Heart left ventricle (tissue), 16 donors: ENCODE data around the gene AHSG. TPM values are rescaled to one million over a fixed set of nuclear protein-coding genes. Genes with fewer than 3 reads are reported as not detected.

Experiments
- ATAC-seq, 4 donors: fragments of 200-7000 bp; cut with Tn5 transposase; one replicate each; pipeline ENCODE4 v1.9.1; 2020 to 2022; ENCODE audit warnings: moderate library complexity in 4 of 4, mild to moderate bottlenecking in 3 of 4, moderate number of reproducible peaks in 1 of 4
- DNase-seq, 5 donors: peaks; one replicate each; pipeline ENCODE4 v3.0.0-alpha.2; 2020
- H3K27ac ChIP-seq, 12 donors: fragments of 200-600 bp; sonication (generic) in 4 of 12; one replicate each; pipeline versions ENCODE4 v1.5.0 to v1.8.0; 2016 to 2022; ENCODE audit warnings: mild to moderate bottlenecking in 2 of 12
- H3K27me3 ChIP-seq, 9 donors: fragments of 200-600 bp; sonication (generic) in 2 of 9; one replicate each; pipeline versions ENCODE4 v1.5.1 to v1.8.0; 2016 to 2022; ENCODE audit warnings: mild to moderate bottlenecking in 3 of 9
- H3K36me3 ChIP-seq, 9 donors: fragments of 200-600 bp; sonication (generic) in 2 of 9; one replicate each; pipeline versions ENCODE4 v1.5.0 to v1.8.0; 2018 to 2022; ENCODE audit warnings: mild to moderate bottlenecking in 2 of 9
- H3K4me1 ChIP-seq, 12 donors: fragments of 200-600 bp; sonication (generic) in 4 of 12; one replicate each; pipeline versions ENCODE4 v1.5.0 to v1.8.0; 2016 to 2022; ENCODE audit warnings: mild to moderate bottlenecking in 3 of 12
- H3K4me3 ChIP-seq, 12 donors: fragments of 200-600 bp; sonication (generic) in 4 of 12; one replicate each; pipeline versions ENCODE4 v1.5.0 to v1.8.0; 2017 to 2022; ENCODE audit warnings: mild to moderate bottlenecking in 9 of 12, moderate library complexity in 4 of 12
- H3K9me3 ChIP-seq, 12 donors: fragments of 200-600 bp; sonication (generic) in 4 of 12; one replicate each; pipeline versions ENCODE4 v1.5.0 to v1.8.0; 2016 to 2022; ENCODE audit warnings: mild to moderate bottlenecking in 1 of 12
- CTCF ChIP-seq, 12 donors: fragments of 200-600 bp; sonication (generic) in 4 of 12; IDR thresholded peaks; one replicate each; pipeline versions ENCODE4 v1.5.0 to v1.8.0; 2018 to 2022; ENCODE audit warnings: antibody characterized with exemption in 12 of 12, mild to moderate bottlenecking in 5 of 12
- POLR2A ChIP-seq, 2 donors: fragments of 450-650 bp; IDR thresholded peaks; one replicate each; pipeline ENCODE4 v1.6.1; 2017; ENCODE audit warnings: antibody characterized with exemption in 2 of 2, mild to moderate bottlenecking in 2 of 2, moderate library complexity in 2 of 2
- WGBS, 4 donors: extraction: QIAGEN DNeasy Blood & Tissue Kit in 2 of 4; methylation state at CpG; one replicate each; pipeline versions ENCODE4 v1.1.5 to v1.1.7; 2013 to 2018; 5-methylcytosine and 5-hydroxymethylcytosine counted together
- intact Hi-C, 10 donors: fragments of 100-400 bp; cut with DNase I; formaldehyde crosslinking; loops; one replicate each; pipeline versions ENCODE4 v1.11.1 to v1.14.2; 2022
- polyA plus RNA-seq, 2 donors: library from polyadenylated mRNA; stranded (reverse); fragments of 200-250 nt; gene quantifications; one replicate each; pipeline ENCODE4 v1.2.3, GENCODE V29; 2013
- total RNA-seq, 9 donors: library from RNA; depleted of rRNA in 2 of 9; stranded (reverse); fragments of >200 nt in 2 of 9; fragmentation: NEBNext Ultra II Directional in 3 of 9; extraction: Animal tissue kit (Norgen Biotek cat#: 25700) in 3 of 9; gene quantifications; one replicate each; pipeline versions ENCODE4 v1.1.0 to v1.2.4, GENCODE V29; 2016 to 2023
- donor health status: ischemic (EF 13 %, LVEDD 7.1; RV severe dilation, severe dysfunction).
- donor health status: healthy with polysubstance abuse.
- donor health status: DM: no; HTN: yes; CAD: no.
- donor health status: DM: no; HTN: no; CAD: no.
- donor health status: ischemic (EF 25% LVEDD 6.9; RV normal size, moderate dysfunction).
- donor health status: ischemic (EF 25% LVEDD 5.7; RV mildly dilated, moderate dysfunction).
- donor health status: healthy.
- donor health status: DM: yes; HTN: yes; CAD: no.
- donor health status: ischemic (EF 35%, LVEDD 5.7; RV mildly dilated, moderate dysfunction).
- donor health status: nonischemic (EF 11% LVEDD 7.7; RV severe dilation, severe dysfunction).
- donor health status: DM: yes; HTN: yes; CAD: no.
- donor health status: PGD.
- donor health status: ischemic (EF 29% LVEDD 5.4; RV normal size, mild dysfunction).
- donor health status: nonischemic (EF 23%, LVEDD 6.1; RV moderate dilation, normal function).

AHSG gene
- total and polyA plus RNA-seq, 11 donors, result 0.06 TPM; not detected in 10

- Histone ChIP-seq H3K27ac (no peak overlapping the region), H3K36me3 (no peaks in the 10 kb centered on the region), H3K4me3 (no peak overlapping the region), H3K4me1 (no peaks in the 10 kb centered on the region), H3K9me3 (no peaks in the 10 kb centered on the region), H3K27me3 (peaks cover 0 to 13% (median 0%) of the 10 kb centered on the region in 9 donors)
- TF ChIP-seq CTCF (IDR thresholded peaks at IDR 0.05) (no peak), POLR2A (IDR thresholded peaks at IDR 0.05) (no peak)
- WGBS, 4 donors, result 72 to 80% (median 77%) methylated on average over 6 to 7 of the region's 7 CpGs
- intact Hi-C loops, result no loop called here
- ATAC-seq (no peak), DNase-seq (no peak)
Observed at GRCh38 chr3:186653080-186653707, 40.3 kb downstream of the AHSG start.

GRCh38 chr3:186653984-186654383 is 41.1 kb downstream of the AHSG start:
- no peak for ATAC-seq
- intact Hi-C loops, result no loop called here
- WGBS, 4 donors, result 15 to 49% (median 40%) methylated on average over 6 of the region's 6 CpGs

GRCh38 chr3:186663361-186664118 is 50.7 kb downstream of the AHSG start:
- H3K27me3 ChIP-seq, result peaks cover 0 to 9% (median 0%) of the 10 kb centered on the region in 9 donors
- intact Hi-C loops, result no loop called here
- H3K36me3 ChIP-seq, result no peaks in the 10 kb centered on the region
- no peaks in the 10 kb centered on the region for H3K9me3 ChIP-seq
- H3K4me1 ChIP-seq, result no peaks in the 10 kb centered on the region
- no peak overlapping the region for H3K4me3 ChIP-seq
- ATAC-seq (no peak), DNase-seq (no peak)
- TF ChIP-seq POLR2A (IDR thresholded peaks at IDR 0.05) (no peak), CTCF (IDR thresholded peaks at IDR 0.05) (no peak)
- H3K27ac ChIP-seq, result no peak overlapping the region
- WGBS, 4 donors, result 45 to 50% (median 47%) methylated on average over 7 of the region's 7 CpGs

More at GRCh38 chr3:186653984-186654383, 41.1 kb downstream of the AHSG start:
- Histone ChIP-seq H3K4me1 (no peaks in the 10 kb centered on the region), H3K27ac (no peak overlapping the region), H3K36me3 (no peaks in the 10 kb centered on the region), H3K27me3 (peaks cover 0 to 13% (median 0%) of the 10 kb centered on the region in 9 donors), H3K4me3 (no peak overlapping the region), H3K9me3 (no peaks in the 10 kb centered on the region)
- no peak for TF ChIP-seq CTCF (IDR thresholded peaks at IDR 0.05)
- TF ChIP-seq POLR2A (IDR thresholded peaks at IDR 0.05), result no peak
- DNase-seq, result no peak

GRCh38 chr3:186664119-186664495 is 51.2 kb downstream of the AHSG start:
- Histone ChIP-seq H3K4me3 (no peak overlapping the region), H3K4me1 (no peaks in the 10 kb centered on the region), H3K9me3 (no peaks in the 10 kb centered on the region), H3K27me3 (peaks cover 0 to 9% (median 0%) of the 10 kb centered on the region in 9 donors), H3K27ac (no peak overlapping the region), H3K36me3 (no peaks in the 10 kb centered on the region)
- no peak for TF ChIP-seq CTCF (IDR thresholded peaks at IDR 0.05)
- TF ChIP-seq POLR2A (IDR thresholded peaks at IDR 0.05), result no peak
- ATAC-seq, result no peak
- DNase-seq, result no peak
- intact Hi-C loops, result no loop called here
